ENCODE measurements around the gene RSBN1L. TPM values are rescaled to one million over a fixed set of nuclear protein-coding genes. Genes with fewer than 3 reads are reported as not detected.

RSBN1L gene
- total RNA-seq, 1 donor from 2014 or later: 25.9 TPM

GRCh38 chr7:77796960-77797359 is 100.7 kb downstream of the RSBN1L start:
- peaks cover 32% of the 10 kb centered on the region for H3K36me3 Mint-ChIP-seq (ENCODE audit: low read depth)
- H3K4me1 Mint-ChIP-seq: peaks cover 66% of the 10 kb centered on the region
- ChIA-PET POLR2A (interaction anchor here (0.8 to 3.4 kb wide), 6 partner anchors 11 to 110 kb away, joined by 3 to 22 read pairs (median 10); partner anchors contain the start of gene RSBN1L), CTCF (interaction anchor here (2.9 kb wide), 1 partner anchor 144 kb away, joined by 10 read pairs; no protein-coding TSS in a partner anchor)
- ATAC-seq (ENCODE audit: low read depth) (no peak), DNase-seq (no peak)
- H3K27me3 Mint-ChIP-seq: no peaks in the 10 kb centered on the region
- H3K4me3 Mint-ChIP-seq: peak overlapping the region; percentile 98
- H3K27ac Mint-ChIP-seq: peak overlapping the region; percentile 91
- no peak for TF ChIP-seq CTCF (IDR thresholded peaks at IDR 0.05)
- intact Hi-C loops (cut with micrococcal nuclease): loop anchor here (5.0 kb wide), 1 partner anchor 40 kb away; no protein-coding TSS in a partner anchor
- no peaks in the 10 kb centered on the region for H3K9me3 Mint-ChIP-seq

GRCh38 chr7:77797734-77798393 is 101.6 kb downstream of the RSBN1L start:
- peaks cover 32% of the 10 kb centered on the region for H3K36me3 Mint-ChIP-seq (ENCODE audit: low read depth)
- CTCF ChIA-PET: interaction anchor here (0.6 to 2.9 kb wide), 16 partner anchors 14 to 152 kb away, joined by 3 to 11 read pairs (median 4); no protein-coding TSS in a partner anchor
- POLR2A ChIA-PET: interaction anchor here (0.6 to 3.4 kb wide), 15 partner anchors 12 to 383 kb away, joined by 3 to 29 read pairs (median 4); partner anchors contain the start of gene RSBN1L
- no peaks in the 10 kb centered on the region for H3K9me3 Mint-ChIP-seq
- TF ChIP-seq CTCF (IDR thresholded peaks at IDR 0.05): no peak
- H3K27ac Mint-ChIP-seq: peak overlapping the region; percentile 91
- H3K4me1 Mint-ChIP-seq: peaks cover 75% of the 10 kb centered on the region
- intact Hi-C loops (cut with micrococcal nuclease): loop anchor here (1.0 to 5.0 kb wide), 9 partner anchors 26 to 381 kb away; partner anchors contain the start of genes GSAP and RSBN1L
- DNase-seq (no peak), ATAC-seq (ENCODE audit: low read depth) (peak; percentile 30)
- H3K27me3 Mint-ChIP-seq: no peaks in the 10 kb centered on the region
- peak overlapping the region; percentile 98 for H3K4me3 Mint-ChIP-seq

- ChIA-PET POLR2A (interaction anchor here (0.6 to 3.4 kb wide), 15 partner anchors 14 to 383 kb away, joined by 3 to 29 read pairs (median 4); partner anchors contain the start of gene RSBN1L), CTCF (interaction anchor here (0.6 to 2.9 kb wide), 19 partner anchors 13 to 151 kb away, joined by 3 to 11 read pairs (median 4); no protein-coding TSS in a partner anchor)
- peak within 1 kb of the TSS; percentile 98 for H3K4me3 Mint-ChIP-seq
- DNase-seq: peak; percentile 85
- no peak for TF ChIP-seq CTCF (IDR thresholded peaks at IDR 0.05)
- H3K36me3 Mint-ChIP-seq (ENCODE audit: low read depth): peaks cover 32% of the 10 kb centered on the region
- intact Hi-C loops (cut with micrococcal nuclease): loop anchor here (1.0 to 5.0 kb wide), 9 partner anchors 26 to 382 kb away; partner anchors contain the start of genes GSAP and RSBN1L
- H3K4me1 Mint-ChIP-seq: peaks cover 82% of the 10 kb centered on the region
- H3K27me3 Mint-ChIP-seq: no peaks in the 10 kb centered on the region
- peak within 1 kb of the TSS; percentile 91 for H3K27ac Mint-ChIP-seq
- no peaks in the 10 kb centered on the region for H3K9me3 Mint-ChIP-seq
- ATAC-seq (ENCODE audit: low read depth): peak; percentile 88
These were observed 102.3 kb downstream of the RSBN1L start, which contains the start of the genes PHTF2 and TMEM60 for GRCh38 chr7:77798394-77799077. Gene PHTF2, plus strand, starts transcription at chr7:77798773. Gene TMEM60, minus strand, starts transcription at chr7:77798434. Its CDS starts 4,061 bp downstream, at chr7:77794373.

GRCh38 chr7:77799078-77799964 is 103.1 kb downstream of the RSBN1L start:
- Mint-ChIP-seq H3K4me1 (peaks cover 83% of the 10 kb centered on the region), H3K36me3 (ENCODE audit: low read depth) (peaks cover 25% of the 10 kb centered on the region), H3K27ac (peak overlapping the region; percentile 91), H3K27me3 (no peaks in the 10 kb centered on the region), H3K4me3 (peak overlapping the region; percentile 98), H3K9me3 (no peaks in the 10 kb centered on the region)
- DNase-seq (peak; percentile 48), ATAC-seq (ENCODE audit: low read depth) (no peak)
- ChIA-PET CTCF (interaction anchor here (0.6 to 2.9 kb wide), 11 partner anchors 15 to 150 kb away, joined by 3 to 11 read pairs (median 5); no protein-coding TSS in a partner anchor), POLR2A (interaction anchor here (0.6 to 3.4 kb wide), 14 partner anchors 9 to 384 kb away, joined by 3 to 29 read pairs (median 6); partner anchors contain the start of genes PTPN12 and RSBN1L)
- TF ChIP-seq CTCF (IDR thresholded peaks at IDR 0.05): no peak
- intact Hi-C loops (cut with micrococcal nuclease): loop anchor here (2.0 to 5.0 kb wide), 3 partner anchors 38 to 383 kb away; partner anchors contain the start of gene GSAP

Measured in activated B cell treated with CpG ODN at 0.5 μM for 24 hours (primary cell).